Measurements from ENCODE around the gene AEBP2.

DNA sequence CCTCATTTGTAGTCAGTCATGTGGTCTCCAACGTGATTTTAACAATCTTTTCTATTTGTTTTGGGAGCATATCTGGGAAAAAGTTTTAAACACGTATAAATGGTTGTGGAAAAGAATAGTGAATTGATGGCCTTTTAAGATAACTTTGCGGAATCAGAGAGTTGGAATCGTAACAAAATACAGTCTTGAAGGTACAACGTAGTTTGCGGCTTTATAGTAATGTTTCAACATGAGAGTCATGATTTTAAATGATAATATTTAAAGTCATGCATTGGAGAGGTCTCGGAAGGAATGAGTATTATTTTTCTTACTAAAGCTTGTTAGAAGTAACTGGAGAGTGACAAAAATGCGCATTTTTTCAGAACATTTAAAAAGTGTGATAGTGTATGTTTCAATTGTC, 1.6 kb downstream of the AEBP2 start:
- TF ChIP-seq CTCF (IDR thresholded peaks at IDR 0.05 in 4 of 5, conservative IDR thresholded peaks at IDR 0.05 in 1 of 5) (no peak), POLR2A (IDR thresholded peaks at IDR 0.05) (no peak)

Measured in gastrocnemius medialis (tissue), 4 donors.